ENCODE data around the gene ASB18. TPM values are rescaled to one million over a fixed set of nuclear protein-coding genes. Genes with fewer than 3 reads are reported as not detected.

Gene ASB18
- total RNA-seq, 1 experiment from 2014 or later = not detected

GRCh38 chr2:236236559-236237452 is 27.4 kb downstream of the ASB18 start (continued):
- TF ChIP-seq, protein P1, sequence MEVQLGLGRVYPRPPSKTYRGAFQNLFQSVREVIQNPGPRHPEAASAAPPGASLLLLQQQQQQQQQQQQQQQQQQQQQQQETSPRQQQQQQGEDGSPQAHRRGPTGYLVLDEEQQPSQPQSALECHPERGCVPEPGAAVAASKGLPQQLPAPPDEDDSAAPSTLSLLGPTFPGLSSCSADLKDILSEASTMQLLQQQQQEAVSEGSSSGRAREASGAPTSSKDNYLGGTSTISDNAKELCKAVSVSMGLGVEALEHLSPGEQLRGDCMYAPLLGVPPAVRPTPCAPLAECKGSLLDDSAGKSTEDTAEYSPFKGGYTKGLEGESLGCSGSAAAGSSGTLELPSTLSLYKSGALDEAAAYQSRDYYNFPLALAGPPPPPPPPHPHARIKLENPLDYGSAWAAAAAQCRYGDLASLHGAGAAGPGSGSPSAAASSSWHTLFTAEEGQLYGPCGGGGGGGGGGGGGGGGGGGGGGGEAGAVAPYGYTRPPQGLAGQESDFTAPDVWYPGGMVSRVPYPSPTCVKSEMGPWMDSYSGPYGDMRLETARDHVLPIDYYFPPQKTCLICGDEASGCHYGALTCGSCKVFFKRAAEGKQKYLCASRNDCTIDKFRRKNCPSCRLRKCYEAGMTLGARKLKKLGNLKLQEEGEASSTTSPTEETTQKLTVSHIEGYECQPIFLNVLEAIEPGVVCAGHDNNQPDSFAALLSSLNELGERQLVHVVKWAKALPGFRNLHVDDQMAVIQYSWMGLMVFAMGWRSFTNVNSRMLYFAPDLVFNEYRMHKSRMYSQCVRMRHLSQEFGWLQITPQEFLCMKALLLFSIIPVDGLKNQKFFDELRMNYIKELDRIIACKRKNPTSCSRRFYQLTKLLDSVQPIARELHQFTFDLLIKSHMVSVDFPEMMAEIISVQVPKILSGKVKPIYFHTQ (CRISPR knock-in tag; IDR thresholded peaks at IDR 0.05) = no peak
- TF ChIP-seq, protein P2, sequence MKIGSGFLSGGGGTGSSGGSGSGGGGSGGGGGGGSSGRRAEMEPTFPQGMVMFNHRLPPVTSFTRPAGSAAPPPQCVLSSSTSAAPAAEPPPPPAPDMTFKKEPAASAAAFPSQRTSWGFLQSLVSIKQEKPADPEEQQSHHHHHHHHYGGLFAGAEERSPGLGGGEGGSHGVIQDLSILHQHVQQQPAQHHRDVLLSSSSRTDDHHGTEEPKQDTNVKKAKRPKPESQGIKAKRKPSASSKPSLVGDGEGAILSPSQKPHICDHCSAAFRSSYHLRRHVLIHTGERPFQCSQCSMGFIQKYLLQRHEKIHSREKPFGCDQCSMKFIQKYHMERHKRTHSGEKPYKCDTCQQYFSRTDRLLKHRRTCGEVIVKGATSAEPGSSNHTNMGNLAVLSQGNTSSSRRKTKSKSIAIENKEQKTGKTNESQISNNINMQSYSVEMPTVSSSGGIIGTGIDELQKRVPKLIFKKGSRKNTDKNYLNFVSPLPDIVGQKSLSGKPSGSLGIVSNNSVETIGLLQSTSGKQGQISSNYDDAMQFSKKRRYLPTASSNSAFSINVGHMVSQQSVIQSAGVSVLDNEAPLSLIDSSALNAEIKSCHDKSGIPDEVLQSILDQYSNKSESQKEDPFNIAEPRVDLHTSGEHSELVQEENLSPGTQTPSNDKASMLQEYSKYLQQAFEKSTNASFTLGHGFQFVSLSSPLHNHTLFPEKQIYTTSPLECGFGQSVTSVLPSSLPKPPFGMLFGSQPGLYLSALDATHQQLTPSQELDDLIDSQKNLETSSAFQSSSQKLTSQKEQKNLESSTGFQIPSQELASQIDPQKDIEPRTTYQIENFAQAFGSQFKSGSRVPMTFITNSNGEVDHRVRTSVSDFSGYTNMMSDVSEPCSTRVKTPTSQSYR (CRISPR knock-in tag; IDR thresholded peaks at IDR 0.05) = no peak
- TF ChIP-seq, protein P3, sequence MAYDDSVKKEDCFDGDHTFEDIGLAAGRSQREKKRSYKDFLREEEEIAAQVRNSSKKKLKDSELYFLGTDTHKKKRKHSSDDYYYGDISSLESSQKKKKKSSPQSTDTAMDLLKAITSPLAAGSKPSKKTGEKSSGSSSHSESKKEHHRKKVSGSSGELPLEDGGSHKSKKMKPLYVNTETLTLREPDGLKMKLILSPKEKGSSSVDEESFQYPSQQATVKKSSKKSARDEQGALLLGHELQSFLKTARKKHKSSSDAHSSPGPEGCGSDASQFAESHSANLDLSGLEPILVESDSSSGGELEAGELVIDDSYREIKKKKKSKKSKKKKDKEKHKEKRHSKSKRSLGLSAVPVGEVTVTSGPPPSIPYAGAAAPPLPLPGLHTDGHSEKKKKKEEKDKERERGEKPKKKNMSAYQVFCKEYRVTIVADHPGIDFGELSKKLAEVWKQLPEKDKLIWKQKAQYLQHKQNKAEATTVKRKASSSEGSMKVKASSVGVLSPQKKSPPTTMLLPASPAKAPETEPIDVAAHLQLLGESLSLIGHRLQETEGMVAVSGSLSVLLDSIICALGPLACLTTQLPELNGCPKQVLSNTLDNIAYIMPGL (CRISPR knock-in tag; IDR thresholded peaks at IDR 0.05) = no peak
- TF ChIP-seq, protein P4, sequence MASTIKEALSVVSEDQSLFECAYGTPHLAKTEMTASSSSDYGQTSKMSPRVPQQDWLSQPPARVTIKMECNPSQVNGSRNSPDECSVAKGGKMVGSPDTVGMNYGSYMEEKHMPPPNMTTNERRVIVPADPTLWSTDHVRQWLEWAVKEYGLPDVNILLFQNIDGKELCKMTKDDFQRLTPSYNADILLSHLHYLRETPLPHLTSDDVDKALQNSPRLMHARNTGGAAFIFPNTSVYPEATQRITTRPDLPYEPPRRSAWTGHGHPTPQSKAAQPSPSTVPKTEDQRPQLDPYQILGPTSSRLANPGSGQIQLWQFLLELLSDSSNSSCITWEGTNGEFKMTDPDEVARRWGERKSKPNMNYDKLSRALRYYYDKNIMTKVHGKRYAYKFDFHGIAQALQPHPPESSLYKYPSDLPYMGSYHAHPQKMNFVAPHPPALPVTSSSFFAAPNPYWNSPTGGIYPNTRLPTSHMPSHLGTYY (CRISPR knock-in tag; IDR thresholded peaks at IDR 0.05) = no peak
- TF ChIP-seq NFATC4 (CRISPR knock-in tag; IDR thresholded peaks at IDR 0.05) (no peak), ZBTB21 (CRISPR knock-in tag; IDR thresholded peaks at IDR 0.05; ENCODE audit: borderline replicate concordance) (no peak)

DNA sequence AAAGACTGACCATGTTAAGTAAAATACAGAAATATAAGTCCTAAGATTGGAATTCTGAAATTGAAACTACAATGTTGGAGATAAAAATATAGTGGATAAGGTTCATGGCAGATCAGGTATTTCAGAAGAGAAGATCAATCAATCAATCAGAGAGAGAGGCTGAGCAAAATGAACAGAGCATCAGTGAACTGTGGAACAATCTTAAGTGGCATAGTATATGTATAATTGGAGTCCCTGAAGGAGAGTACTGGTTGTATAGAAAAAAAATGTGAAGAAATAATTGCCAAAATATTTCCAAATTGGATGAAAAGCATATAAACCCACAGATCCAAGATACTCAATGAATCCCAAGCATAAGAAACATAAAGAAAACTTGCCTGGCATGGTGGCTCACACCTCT is 35.0 kb downstream of the ASB18 start:
- CTCF ChIA-PET = interaction anchor here (1.5 kb wide), 1 partner anchor 49 kb away, joined by 3 read pairs; no protein-coding TSS in a partner anchor
- no peak for ATAC-seq
- POLR2A ChIA-PET = no interaction called here
- Mint-ChIP-seq H3K4me1 (no peaks in the 10 kb centered on the region), H3K4me3 (no peak overlapping the region), H3K27me3 (ENCODE audit: low read depth) (peaks cover 28% of the 10 kb centered on the region), H3K27ac (no peak overlapping the region), H3K36me3 (peaks cover 26% of the 10 kb centered on the region), H3K9me3 (peaks cover 64% of the 10 kb centered on the region)
- TF ChIP-seq, protein P4 (CRISPR knock-in tag; IDR thresholded peaks at IDR 0.05) = no peak
- no peak for DNase-seq (ENCODE audit: low spot score)

- ChIA-PET POLR2A (no interaction called here), CTCF (no interaction called here)
- H3K27ac Mint-ChIP-seq = no peak overlapping the region
- peaks cover 10% of the 10 kb centered on the region; the same call in 1 of the 2 replicates for H3K27me3 Mint-ChIP-seq (ENCODE audit: low read depth)
- H3K9me3 Mint-ChIP-seq = peaks cover 41% of the 10 kb centered on the region
- ATAC-seq (no peak), DNase-seq (ENCODE audit: low spot score) (no peak)
- H3K4me1 Mint-ChIP-seq = no peaks in the 10 kb centered on the region
- H3K36me3 Mint-ChIP-seq = peaks cover 32% of the 10 kb centered on the region
- no peak overlapping the region for H3K4me3 Mint-ChIP-seq
- TF ChIP-seq HMGA2 (CRISPR knock-in tag; IDR thresholded peaks at IDR 0.05) = no peak
- TF ChIP-seq, protein P3 (CRISPR knock-in tag; IDR thresholded peaks at IDR 0.05) = no peak
- no peak for TF ChIP-seq ETV6 (CRISPR knock-in tag; IDR thresholded peaks at IDR 0.05)
- TF ChIP-seq ZNF138 (CRISPR knock-in tag; conservative IDR thresholded peaks at IDR 0.05) = no peak
- TF ChIP-seq TCF7 (CRISPR knock-in tag; IDR thresholded peaks at IDR 0.05; ENCODE audit: low read depth) = no peak
- no peak for TF ChIP-seq NFYB (CRISPR knock-in tag; conservative IDR thresholded peaks at IDR 0.05; ENCODE audit: low read depth)
- no peak for TF ChIP-seq CREM (CRISPR knock-in tag; IDR thresholded peaks at IDR 0.05)
- TF ChIP-seq, protein P5, sequence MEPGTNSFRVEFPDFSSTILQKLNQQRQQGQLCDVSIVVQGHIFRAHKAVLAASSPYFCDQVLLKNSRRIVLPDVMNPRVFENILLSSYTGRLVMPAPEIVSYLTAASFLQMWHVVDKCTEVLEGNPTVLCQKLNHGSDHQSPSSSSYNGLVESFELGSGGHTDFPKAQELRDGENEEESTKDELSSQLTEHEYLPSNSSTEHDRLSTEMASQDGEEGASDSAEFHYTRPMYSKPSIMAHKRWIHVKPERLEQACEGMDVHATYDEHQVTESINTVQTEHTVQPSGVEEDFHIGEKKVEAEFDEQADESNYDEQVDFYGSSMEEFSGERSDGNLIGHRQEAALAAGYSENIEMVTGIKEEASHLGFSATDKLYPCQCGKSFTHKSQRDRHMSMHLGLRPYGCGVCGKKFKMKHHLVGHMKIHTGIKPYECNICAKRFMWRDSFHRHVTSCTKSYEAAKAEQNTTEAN (CRISPR knock-in tag; IDR thresholded peaks at IDR 0.05) = no peak
- no peak for TF ChIP-seq RORB (CRISPR knock-in tag; IDR thresholded peaks at IDR 0.05)
- no peak for TF ChIP-seq NFATC4 (CRISPR knock-in tag; IDR thresholded peaks at IDR 0.05)
- TF ChIP-seq, protein P6, sequence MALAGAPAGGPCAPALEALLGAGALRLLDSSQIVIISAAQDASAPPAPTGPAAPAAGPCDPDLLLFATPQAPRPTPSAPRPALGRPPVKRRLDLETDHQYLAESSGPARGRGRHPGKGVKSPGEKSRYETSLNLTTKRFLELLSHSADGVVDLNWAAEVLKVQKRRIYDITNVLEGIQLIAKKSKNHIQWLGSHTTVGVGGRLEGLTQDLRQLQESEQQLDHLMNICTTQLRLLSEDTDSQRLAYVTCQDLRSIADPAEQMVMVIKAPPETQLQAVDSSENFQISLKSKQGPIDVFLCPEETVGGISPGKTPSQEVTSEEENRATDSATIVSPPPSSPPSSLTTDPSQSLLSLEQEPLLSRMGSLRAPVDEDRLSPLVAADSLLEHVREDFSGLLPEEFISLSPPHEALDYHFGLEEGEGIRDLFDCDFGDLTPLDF (CRISPR knock-in tag; IDR thresholded peaks at IDR 0.05) = no peak
- TF ChIP-seq ZNF671 (CRISPR knock-in tag; IDR thresholded peaks at IDR 0.05) = no peak
Measured at GRCh38 chr2:236223675-236224074, 40.5 kb downstream of the ASB18 start.

Data from WTC11 (cell line).